HG02973 (cell line): ENCODE results near the gene TNIK.
"Not testable (repeated sequence)": the region's sequence is repeated elsewhere in the genome, so short reads cannot be mapped to it uniquely, and the experiment has no call there.

Experiments
- ATAC-seq: cut with Tn5 transposase; IDR thresholded peaks from one replicate; pipeline ENCODE4 v1.9.1; 2021; ENCODE audit warnings: moderate library complexity; ENCODE audit not compliant: unreplicated experiment

TNIK gene

DNA sequence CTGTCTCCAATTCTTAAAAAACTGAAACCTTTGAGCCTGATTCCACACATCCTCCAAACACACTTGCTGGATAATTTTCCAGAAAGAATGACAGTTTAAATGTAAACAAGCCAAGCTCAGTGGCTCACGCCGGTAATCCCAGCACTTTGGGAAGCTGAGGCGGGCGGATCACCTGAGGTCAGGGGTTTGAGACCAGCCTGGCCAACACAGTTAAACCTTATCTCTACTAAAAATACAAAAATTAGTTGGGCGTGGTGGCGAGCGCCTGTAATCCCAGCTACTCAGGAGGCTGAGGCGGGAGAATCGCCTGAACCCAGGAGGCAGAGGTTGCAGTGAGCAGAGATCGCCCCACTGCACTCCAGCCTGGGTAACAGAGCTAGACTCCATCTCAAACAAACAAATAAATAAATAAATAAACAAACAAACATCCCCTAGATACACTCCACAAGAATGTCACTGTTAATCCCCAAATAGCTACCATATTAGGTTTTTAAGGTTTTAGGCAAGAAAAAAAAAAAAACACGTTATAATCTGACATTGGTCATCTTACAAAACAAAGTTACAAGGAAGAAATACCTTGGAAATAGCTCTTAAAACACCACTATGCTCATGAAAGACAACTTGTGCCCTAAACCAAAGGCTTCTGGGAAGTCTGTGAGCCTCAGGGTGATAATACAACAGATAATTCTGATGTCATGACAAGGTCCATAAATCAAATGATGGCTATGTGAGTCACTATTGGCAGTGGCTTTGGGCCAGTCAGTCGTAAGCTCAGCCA lies 13.2 kb downstream of the TNIK start:
- no peak for ATAC-seq

GRCh38 chr3:171446301-171446700 lies 13.9 kb downstream of the TNIK start:
- ATAC-seq: no peak

DNA sequence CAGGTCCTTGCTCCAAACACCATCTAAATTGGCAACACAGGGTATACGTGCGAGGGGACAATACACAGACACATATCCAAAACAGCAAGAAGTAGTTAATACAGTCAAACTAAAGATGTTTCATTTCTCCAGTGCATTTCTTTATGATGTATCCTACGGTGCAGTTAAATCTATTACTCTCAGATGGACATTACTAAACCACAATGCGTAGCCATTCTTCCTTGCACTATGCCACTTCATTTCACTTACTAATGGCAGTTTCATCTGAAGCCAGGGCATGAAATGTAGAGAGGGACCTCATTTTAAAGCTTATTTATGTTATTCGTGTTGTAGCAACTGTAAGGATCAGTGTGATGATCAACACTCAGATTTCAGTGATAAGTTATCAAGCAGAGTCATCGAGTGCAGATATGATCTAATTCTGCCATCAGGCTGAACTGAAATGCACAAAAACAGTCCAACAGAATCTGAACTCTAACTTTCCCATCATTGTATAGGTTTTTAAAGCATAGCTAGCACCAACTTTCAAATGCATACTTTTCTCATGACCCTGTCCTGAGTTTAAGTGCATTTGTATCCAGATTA lies 14.5 kb downstream of the TNIK start:
- no peak for ATAC-seq

DNA sequence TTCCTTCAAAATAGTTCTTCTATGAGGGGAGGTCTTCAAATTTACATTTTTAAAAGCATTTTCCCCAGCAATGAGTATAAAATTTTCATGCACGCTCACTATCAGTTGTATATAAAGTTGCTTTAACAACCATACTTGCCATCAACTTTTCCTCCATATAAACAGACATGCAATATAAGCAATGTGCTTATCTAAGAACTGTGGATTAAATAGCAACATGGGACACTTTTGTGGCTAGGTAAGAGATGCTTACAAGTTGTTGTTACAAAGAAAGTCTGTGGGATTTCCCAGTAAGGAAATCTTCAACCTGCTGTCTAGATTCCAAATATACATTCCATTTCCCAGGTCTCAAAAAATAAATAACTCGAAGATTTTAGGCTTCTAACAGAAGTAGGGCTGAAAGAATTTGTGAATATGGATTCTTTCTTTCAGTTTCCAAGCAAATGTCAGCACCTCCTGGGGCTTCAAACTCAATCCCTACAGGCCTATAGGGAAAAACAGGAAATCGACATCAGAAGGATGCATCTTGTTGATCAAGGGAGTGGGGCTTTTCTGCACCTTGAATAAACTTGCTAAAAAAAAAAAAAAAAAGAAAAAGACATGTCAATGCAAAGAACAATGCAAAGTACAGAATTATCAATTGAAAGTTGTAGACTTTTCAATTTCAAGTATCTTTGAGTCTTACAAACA lies 16.1 kb downstream of the TNIK start:
- ATAC-seq: no peak

DNA sequence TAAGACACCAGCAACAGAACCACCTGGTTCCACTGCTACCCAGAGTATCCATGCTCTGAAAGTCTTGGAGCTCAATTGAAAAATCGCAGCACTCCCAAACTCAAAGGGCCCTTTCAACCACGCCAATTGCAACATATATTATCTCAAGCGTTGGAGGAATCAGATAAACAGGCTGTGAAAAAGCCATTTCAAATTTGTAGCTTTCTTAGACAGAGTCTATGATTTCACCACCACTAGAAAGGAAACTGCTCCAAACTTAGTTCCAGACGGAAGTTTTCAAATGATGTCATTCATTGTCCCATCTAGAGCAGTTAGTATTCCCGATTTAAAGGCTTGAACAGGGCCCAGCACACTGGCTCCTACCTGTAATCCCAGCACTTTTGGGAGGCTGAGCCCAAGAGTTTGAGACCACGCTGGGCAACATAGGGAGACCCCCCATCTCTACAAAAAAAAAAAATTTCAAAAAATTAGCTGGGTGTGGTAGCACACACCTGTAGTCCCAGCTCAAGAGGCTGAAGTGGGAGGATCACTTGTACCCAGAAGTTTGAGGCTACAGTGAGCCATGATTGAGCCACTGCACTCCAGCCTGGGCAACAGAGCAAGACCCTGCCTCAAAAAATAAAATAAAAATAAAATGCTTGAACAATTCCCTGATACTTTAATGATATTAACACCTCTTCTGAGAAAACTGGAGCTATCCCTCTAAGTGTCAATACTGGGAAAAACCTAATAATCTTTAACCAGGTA lies 16.8 kb downstream of the TNIK start:
- no peak for ATAC-seq

DNA sequence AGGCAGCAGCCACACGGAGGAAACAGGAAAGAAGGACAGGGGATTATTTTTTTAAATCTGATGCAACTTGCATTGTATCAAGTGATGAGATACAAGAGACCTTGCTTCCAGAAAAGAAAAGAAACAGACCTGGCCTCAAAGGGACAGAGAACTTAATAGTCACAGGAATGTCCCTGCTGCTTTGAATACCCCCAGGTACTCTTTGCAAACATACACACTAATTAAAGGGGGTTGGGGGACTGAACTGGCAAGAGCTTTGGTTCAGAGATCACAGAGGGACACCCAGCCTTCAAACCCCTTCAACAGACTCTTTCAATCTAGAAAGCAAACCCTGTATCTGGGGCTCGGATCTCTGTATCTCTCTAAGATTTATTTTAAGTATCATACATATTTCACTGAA lies 18.0 kb downstream of the TNIK start:
- ATAC-seq: no peak

- no peak for ATAC-seq
These were observed 18.8 kb downstream of the TNIK start for GRCh38 chr3:171441381-171441780.

DNA sequence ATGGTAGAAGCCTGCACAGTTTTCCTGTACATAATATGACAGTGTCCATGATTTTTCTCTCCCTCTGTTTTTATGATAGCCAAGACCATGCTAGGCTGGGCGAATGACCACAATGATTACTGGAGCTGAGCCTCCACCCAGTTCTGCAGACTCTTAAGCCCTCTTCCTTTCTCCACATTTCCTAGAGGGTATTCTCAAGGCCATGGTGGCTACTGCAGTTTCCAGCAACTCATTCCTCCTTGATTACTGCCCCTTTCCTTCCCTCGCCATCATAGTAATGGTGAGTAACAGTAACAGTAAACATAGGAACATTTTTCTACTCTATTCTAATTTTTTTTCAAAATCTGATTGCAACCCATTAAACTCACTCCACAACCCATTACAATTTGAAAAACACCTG lies 20.2 kb downstream of the TNIK start:
- no peak for ATAC-seq

GRCh38 chr3:171437115-171437756 lies 23.0 kb downstream of the TNIK start:
- ATAC-seq: no peak

DNA sequence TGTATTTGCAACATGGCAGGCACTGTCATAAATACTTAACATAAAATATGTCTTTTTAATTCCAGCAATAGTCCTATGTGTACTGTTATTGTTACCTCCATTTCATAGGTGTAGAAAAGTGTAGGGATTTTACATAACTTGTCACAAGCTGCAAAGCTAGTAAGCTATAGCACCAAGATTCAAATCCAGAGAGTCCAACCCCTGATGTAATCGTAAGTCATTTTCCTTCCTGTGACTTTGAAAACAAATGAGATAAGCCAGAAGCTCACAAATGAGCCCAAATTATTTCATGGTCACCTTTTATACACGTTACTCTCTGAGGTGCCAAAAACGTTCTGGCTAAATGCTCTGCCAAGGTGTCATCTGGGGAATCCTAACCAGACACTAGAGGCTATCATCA lies 23.8 kb downstream of the TNIK start:
- ATAC-seq: no peak

DNA sequence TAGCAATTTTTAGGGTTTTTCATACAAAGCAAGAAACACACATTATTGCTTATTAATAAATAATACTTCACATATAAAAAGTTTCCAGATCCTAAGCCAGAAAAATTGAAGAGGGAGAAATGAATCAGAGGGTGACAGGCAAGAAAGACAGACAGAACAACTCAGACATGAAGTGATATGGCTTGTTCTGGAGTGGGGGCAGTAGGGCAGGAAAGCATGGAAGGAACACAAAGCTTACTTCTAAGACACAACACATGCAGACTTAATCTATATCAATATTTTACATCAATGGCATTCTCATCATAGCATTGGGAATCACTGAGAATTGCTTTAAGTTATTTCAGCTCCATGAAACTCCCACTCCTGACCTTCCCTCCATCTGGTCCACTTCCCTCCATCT lies 24.4 kb downstream of the TNIK start:
- no peak for ATAC-seq

GRCh38 chr3:171435143-171435542 lies 25.1 kb downstream of the TNIK start:
- no peak for ATAC-seq

DNA sequence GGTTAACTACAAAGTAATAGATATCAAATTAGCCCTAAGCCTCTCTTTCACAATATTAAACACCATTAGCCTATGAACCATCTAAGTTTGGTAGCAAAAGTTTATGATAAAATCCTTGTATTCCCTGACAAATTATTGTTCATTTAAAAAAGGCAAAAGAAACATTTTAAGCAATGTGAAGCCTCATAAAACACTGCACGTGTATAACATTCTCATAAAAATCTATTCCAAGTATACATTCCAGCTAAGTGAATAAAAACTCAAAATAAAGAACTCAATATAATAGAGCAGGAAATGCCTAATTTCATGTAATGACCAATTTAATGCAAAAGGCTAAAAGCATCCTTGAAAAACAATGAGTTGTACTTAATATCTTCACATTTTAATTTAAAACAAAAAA lies 27.7 kb downstream of the TNIK start:
- no peak for ATAC-seq

DNA sequence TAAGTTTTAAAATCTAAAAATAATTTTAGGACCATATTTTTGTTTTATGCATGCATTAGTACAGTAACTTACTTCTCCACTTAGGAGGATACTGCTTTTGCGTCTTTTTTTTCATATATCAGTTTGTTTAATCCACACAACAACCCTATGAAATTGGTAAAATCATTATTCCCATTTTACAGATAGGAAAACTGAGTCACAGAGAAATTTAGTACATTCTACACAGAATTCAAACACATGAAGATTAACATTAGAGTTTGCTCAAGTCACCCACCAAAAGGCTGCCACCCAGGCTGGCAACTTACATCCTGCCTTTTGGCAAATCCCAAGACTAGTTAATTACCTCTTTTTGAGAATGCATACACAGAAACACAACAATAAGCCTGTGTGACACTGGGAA lies 28.7 kb downstream of the TNIK start:
- no peak for ATAC-seq

- no peak for ATAC-seq
These were observed 29.7 kb downstream of the TNIK start for GRCh38 chr3:171430530-171430929.

DNA sequence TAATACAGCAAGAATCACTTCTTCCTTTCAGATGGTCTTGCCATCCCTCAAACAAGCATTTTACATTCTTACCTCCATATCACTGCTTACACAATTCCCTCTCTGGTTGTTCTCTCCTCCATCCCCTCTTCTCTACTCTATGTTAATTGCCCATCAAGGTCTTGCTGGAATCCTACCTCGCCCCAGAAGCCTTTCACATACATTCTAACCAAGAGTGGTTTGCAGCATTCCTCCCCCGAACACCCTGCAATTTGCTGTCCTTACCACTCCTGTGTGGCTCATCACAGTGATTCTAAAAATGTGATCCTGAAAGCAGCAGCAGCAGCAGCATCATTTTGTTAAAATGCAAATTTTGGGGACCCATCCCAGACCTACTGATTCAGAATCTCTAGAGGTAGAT lies 30.6 kb downstream of the TNIK start:
- no peak for ATAC-seq

- ATAC-seq: no peak
These were observed 31.3 kb downstream of the TNIK start for GRCh38 chr3:171428892-171429291.

- ATAC-seq: no peak
These were observed 31.9 kb downstream of the TNIK start for GRCh38 chr3:171428321-171428787.

- ATAC-seq: no peak
These were observed 32.4 kb downstream of the TNIK start for GRCh38 chr3:171427771-171428320.

DNA sequence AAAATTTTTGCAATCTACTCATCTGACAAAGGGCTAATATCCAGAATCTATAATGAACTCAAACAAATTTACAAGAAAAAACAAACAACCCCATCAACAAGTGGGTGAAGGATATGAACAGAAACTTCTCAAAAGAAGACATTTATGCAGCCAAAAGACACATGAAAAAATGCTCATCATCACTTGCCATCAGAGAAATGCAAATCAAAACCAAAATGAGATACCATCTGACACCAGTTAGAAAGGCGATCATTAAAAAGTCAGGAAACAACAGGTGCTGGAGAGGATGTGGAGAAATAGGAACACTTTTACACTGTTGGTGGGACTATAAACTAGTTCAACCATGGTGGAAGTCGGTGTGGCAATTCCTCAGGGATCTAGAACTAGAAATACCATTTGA lies 36.1 kb downstream of the TNIK start:
- ATAC-seq: not testable (repeated sequence)

DNA sequence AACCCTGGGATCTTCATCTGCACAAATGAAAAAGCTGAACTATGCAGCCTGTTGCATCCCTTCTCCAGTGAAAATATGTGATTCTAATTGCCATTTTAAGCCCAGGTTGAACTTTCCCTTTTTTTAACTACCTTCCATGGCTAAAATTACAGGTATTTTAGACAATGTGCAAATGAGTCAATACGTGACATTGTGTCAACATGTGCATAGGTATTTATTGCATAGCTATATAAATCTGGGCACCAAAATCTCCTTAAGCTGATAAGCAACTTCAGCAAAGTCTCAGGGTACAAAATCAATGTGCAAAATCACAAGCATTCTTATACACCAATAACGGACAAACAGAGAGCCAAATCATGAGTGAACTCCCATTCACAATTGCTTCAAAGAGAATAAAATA lies 37.4 kb downstream of the TNIK start:
- ATAC-seq: not testable (repeated sequence)
